GM18499 (cell line): Measurements from ENCODE around the gene ARHGEF5.

Experiments used
- ATAC-seq: cut with Tn5 transposase; IDR thresholded peaks from one replicate; pipeline ENCODE4 v1.9.1; 2021; ENCODE audit warnings: moderate number of reproducible peaks; ENCODE audit not compliant: insufficient read depth, unreplicated experiment

The ARHGEF5 gene

GRCh38 chr7:144379776-144380384 is 24.7 kb downstream of the ARHGEF5 start:
- no peak for ATAC-seq

DNA sequence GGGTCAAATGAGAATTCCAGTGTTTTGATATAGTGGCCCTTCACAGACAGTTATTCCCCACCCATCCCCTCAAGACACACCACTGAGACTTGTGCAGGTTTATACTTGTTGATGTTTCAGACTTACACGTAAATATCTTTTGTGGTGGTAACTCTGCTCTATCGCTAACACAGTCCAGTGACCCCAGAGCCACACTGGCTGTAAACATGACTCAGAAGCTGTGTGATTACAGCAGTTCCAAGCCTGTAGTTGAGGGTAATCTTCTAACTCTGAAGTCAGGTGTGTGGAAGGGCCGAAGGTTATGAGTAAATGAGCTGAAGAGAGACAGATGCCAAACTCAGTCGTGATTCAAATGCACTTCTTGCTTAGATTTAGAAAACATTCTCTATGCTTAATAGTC is 28.9 kb downstream of the ARHGEF5 start:
- ATAC-seq: peak; percentile 92

GRCh38 chr7:144384555-144385245 is 29.5 kb downstream of the ARHGEF5 start:
- peak; percentile 22 for ATAC-seq

- ATAC-seq: no peak
These were observed 31.5 kb downstream of the ARHGEF5 start for GRCh38 chr7:144386741-144387140.

DNA sequence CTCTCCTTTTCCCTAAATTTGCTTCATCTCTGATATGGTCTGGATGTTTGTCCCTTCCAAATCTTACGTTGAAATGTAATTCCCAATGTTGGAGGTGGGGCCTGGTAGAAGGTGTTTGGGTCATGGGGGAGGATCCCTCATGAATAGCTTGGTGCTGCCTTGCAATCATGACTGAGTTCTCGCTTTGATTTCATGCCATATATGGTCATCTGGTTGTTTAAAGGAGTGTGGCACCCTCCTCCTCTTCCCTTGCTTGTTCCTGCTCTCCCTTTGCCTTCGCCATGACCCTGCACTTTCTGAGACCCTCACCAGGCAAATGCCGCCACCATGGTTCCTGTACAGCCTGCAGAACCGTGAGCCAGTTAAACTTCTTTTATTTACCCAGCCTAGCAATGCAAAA is 33.7 kb downstream of the ARHGEF5 start:
- ATAC-seq: no peak

DNA sequence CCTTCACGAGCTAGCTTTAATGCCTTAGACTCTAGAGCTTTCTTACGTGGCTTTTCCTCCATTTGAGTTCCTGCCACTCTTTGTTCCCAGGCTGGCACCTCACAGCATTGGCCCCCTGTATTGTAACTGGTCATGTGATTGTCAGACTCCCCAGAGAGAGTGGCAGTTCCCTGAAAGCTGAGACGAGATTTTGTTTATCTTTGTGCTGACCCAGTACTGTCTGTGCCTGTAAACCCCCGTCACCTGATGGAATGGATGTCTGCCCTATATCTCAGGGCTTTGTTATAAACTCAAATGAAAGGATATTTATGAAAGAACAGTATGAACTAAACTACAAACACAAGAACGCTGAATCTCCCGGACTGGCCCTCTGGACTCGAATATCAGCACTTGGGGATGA is 35.3 kb downstream of the ARHGEF5 start:
- ATAC-seq: no peak

GRCh38 chr7:144391014-144391413 is 35.8 kb downstream of the ARHGEF5 start:
- no peak for ATAC-seq

DNA sequence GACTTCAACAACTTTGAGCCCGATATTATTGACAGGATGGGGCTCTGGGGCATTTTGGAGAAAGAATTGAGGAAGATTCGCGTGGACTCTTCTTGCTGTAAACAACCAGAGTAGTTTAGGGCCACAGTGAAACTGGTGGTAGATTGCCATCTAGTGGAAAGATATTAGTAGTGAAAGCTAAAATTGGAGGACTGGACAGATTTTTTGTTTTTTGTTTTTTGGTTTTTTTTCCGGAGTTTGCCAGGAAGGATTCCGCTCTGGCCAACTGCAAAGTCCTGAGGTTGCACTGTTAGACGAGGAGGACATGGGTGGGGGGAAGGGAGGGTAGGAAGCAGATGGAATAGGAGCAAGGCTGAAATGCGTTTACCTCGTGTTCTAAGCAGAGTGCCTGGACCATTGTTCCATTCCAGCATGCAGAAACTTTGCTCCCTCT is 36.6 kb downstream of the ARHGEF5 start:
- no peak for ATAC-seq

- ATAC-seq: no peak
These were observed 41.9 kb downstream of the ARHGEF5 start for GRCh38 chr7:144397086-144397485.

- no peak for ATAC-seq
These were observed 43.1 kb downstream of the ARHGEF5 start for GRCh38 chr7:144398291-144398690.

DNA sequence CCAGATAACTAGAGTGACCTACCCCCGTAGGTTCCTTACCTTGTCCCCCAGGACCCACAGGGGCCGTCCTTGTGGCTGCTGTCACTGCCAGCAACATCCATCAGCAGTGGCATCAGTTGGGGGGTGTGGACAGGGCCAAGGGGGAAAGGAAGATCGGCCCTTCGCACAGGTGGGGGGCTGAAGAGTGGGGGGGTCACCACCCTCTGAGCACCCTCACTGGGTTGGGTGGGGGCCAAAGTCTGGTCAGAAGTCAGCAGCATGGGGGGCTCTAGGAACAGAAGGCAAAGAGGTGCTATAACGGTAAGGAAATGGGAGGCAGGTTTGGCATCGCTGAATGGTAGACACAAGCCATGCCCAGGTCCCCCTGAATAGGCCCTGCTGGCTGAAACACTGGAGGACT is 43.7 kb downstream of the ARHGEF5 start:
- ATAC-seq: no peak

GRCh38 chr7:144399946-144400345 is 44.7 kb downstream of the ARHGEF5 start:
- no peak for ATAC-seq

DNA sequence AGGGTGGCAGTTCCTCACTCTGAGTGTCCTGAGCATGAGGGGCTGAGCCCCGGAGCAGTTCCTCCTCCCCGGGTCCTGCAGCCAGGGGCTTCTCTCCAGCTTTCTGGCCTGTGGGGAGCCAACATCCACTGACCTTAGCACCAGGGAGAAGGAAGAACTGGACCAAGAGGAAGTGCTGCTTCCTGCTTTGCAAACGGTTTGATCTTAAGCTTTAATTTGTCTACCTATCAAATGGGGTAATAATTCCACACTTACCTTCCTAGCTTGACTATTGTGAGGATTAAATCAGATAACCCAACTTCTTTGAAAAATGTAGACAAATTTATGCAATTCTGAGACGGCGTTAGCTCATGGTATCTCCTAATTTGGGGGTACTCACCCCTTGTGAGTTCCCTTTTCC is 46.3 kb downstream of the ARHGEF5 start:
- no peak for ATAC-seq

DNA sequence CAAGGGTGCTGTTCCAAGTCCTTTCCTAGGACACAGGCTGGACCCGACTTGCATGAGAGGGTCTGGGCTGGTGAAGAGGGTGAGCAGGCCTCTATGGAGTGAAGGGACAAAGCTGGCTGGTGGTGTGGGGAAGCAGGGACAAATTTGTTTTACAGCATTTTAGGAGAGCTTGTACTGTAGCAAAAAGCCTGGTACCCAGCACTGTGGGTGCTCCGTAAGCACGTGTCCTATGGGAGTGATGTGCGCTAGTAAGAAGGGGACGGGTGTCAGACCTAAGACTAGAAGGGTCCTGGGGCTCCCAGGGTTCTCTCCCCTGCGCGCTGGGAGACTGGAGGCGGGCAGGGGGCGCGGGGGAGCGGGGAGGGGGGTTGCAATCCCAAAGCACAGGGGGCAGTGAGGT is 47.9 kb downstream of the ARHGEF5 start:
- ATAC-seq: no peak

DNA sequence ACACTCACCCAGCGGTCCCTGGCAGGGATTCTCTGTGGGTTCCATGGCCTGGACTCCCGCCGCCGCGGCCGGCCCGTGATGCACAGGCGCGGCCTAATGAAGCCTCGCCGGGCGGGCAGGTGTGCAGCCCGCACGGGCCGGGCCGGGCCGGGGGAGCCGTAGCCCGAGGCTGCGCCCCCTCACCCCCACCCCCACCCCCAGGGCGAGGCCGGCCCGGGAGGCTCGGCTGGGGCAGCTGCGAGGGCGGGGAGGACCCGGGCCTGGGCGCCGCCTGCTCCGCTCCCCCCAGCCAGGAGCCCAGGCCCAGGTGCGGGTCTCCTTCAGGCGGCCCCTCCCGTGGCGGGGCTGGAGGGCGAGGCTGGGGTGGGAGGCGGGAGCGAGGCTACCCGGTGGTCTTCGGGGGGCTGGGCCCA is 48.5 kb downstream of the ARHGEF5 start, which contains the start of gene NOBOX:
NOBOX (minus strand) TSS at position 45 of the 413 bp plus-strand sequence.
- no peak for ATAC-seq

GRCh38 chr7:144404946-144405345 is 49.7 kb downstream of the ARHGEF5 start:
- ATAC-seq: no peak

DNA sequence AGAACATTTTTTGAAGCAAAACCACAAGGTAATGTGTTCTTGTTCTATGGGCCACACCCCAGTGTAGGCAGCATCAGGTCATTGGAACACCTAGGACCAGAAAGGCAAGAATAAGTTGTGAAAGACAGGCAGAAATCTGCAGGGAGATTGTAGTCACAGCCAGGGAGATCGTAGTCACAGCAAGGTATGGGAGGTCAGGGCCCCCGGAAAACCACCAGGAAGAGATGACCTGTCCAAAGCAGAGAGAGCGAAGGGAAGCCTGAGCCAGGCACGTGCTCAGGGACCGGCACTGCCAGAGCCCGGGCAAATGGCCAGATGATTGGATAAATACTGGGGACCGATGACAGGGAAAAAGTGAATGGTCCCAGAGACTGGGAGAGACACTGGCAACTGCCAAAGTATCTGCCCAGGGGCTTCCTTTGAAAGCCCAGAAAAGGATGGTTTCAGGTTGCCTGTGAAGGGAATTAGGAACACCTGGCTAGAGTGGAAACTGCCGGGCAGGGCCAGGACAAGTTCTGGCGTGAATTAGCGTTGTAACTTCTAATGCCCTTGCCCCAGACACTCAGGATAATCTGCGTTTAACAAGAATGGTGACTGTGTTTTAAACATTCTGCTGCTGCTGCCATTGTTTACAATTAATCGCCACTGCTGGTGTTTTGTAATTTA is 52.2 kb downstream of the ARHGEF5 start:
- ATAC-seq: no peak

GRCh38 chr7:144408121-144408520 is 52.9 kb downstream of the ARHGEF5 start:
- ATAC-seq: no peak

GRCh38 chr7:144410441-144410840 is 55.2 kb downstream of the ARHGEF5 start:
- ATAC-seq: no peak

DNA sequence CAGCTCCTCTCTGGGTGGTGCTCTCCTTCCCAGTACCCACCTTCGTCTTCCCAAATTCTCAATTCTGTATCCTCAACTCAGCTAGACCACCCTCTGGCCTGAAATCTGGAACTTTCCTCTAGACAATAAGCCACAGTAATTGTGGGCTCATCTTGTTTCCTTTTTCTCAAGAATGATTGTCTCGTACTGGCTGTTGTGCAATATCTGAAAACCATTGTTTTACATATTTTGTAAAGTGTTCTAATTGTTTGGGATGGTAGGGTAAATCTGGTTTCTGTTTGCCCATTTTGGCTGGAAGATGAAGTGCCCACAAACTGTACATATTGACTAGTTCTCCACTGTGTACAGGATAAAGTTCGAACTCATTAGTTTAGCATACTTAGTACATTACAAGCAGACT is 59.6 kb downstream of the ARHGEF5 start:
- ATAC-seq: no peak

DNA sequence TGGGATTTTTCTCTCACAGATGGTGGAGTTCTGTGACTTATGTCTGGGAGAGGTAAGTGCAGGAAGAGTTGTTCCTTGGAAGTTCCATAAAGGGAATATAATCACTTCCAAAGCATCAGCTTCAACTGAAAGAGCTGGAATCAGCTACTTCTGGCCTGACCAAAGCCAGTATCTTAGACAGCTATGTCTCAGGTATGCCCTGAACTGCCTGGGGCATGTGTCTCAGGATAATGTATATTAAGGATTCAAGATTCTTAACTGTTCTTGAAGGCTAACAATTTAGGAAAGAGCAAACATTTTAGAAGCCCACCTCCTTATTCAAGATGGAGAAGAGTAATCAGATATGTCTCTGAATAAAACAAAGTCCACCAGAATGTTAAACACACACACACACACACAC is 60.7 kb downstream of the ARHGEF5 start:
- no peak for ATAC-seq

GRCh38 chr7:144416341-144416740 is 61.1 kb downstream of the ARHGEF5 start:
- ATAC-seq: no peak
